Neural crest cell (in vitro differentiated cells): ENCODE measurements around the gene KCTD4. TPM values are rescaled to one million over a fixed set of nuclear protein-coding genes. Genes with fewer than 3 reads are reported as not detected.

Source experiments
- DNase-seq: peaks from one replicate; pipeline ENCODE4 v3.0.0; 2021; ENCODE audit warnings: low read depth, mixed read lengths, low spot score
- H3K27ac Mint-ChIP-seq: one replicate; pipeline ENCODE4 v1.8.0; 2021; ENCODE audit warnings: mild to moderate bottlenecking, mixed read lengths; ENCODE audit not compliant: unreplicated experiment
- H3K27me3 Mint-ChIP-seq: 2 replicates; pipeline ENCODE4 v1.8.0; 2021; ENCODE audit warnings: low read depth, mild to moderate bottlenecking, mixed read lengths
- H3K36me3 Mint-ChIP-seq: 2 replicates; pipeline ENCODE4 v1.8.0; 2021; ENCODE audit warnings: low read depth, mild to moderate bottlenecking, mixed read lengths
- H3K4me1 Mint-ChIP-seq: 2 replicates; pipeline ENCODE4 v1.8.0; 2021; ENCODE audit warnings: mixed read lengths
- H3K4me3 Mint-ChIP-seq: one replicate; pipeline ENCODE4 v1.8.0; 2021; ENCODE audit warnings: mild to moderate bottlenecking, mixed read lengths
- H3K9me3 Mint-ChIP-seq: 2 replicates; pipeline ENCODE4 v1.8.0; 2021; ENCODE audit warnings: mixed read lengths
- CTCF ChIP-seq: fragments of 200-600 bp; sonication (generic); conservative IDR thresholded peaks from 2 replicates; pipeline ENCODE4 v1.5.0; 2021; ENCODE audit warnings: antibody characterized with exemption, mild to moderate bottlenecking
- total RNA-seq: library from RNA; stranded (reverse); gene quantifications from 2 replicates; pipeline ENCODE4 v1.2.1, GENCODE V29; 2021

The KCTD4 gene
- total RNA-seq, 1 donor from 2014 or later, result not detected

GRCh38 chr13:45231305-45231704 is 30.5 kb upstream of the KCTD4 start:
- H3K9me3 Mint-ChIP-seq, result no peaks in the 10 kb centered on the region
- no peaks in the 10 kb centered on the region for H3K27me3 Mint-ChIP-seq
- TF ChIP-seq CTCF, result no peak
- no peak overlapping the region for H3K27ac Mint-ChIP-seq
- H3K4me3 Mint-ChIP-seq, result no peak overlapping the region
- H3K4me1 Mint-ChIP-seq, result no peaks in the 10 kb centered on the region
- H3K36me3 Mint-ChIP-seq, result no peaks in the 10 kb centered on the region
- DNase-seq, result no peak

- no peaks in the 10 kb centered on the region for H3K27me3 Mint-ChIP-seq
- H3K27ac Mint-ChIP-seq, result no peak overlapping the region
- no peaks in the 10 kb centered on the region for H3K4me1 Mint-ChIP-seq
- H3K36me3 Mint-ChIP-seq, result no peaks in the 10 kb centered on the region
- no peak for DNase-seq
- H3K4me3 Mint-ChIP-seq, result no peak overlapping the region
- no peak for TF ChIP-seq CTCF
- H3K9me3 Mint-ChIP-seq, result no peaks in the 10 kb centered on the region
Measured at GRCh38 chr13:45229172-45229571, 28.3 kb upstream of the KCTD4 start.

GRCh38 chr13:45228002-45228401 is 27.2 kb upstream of the KCTD4 start:
- no peak for TF ChIP-seq CTCF
- Mint-ChIP-seq H3K4me1 (no peaks in the 10 kb centered on the region), H3K9me3 (no peaks in the 10 kb centered on the region), H3K36me3 (no peaks in the 10 kb centered on the region), H3K27me3 (no peaks in the 10 kb centered on the region), H3K4me3 (no peak overlapping the region), H3K27ac (no peak overlapping the region)
- no peak for DNase-seq

GRCh38 chr13:45226024-45226423 is 25.2 kb upstream of the KCTD4 start:
- no peaks in the 10 kb centered on the region for H3K4me1 Mint-ChIP-seq
- H3K27ac Mint-ChIP-seq, result no peak overlapping the region
- H3K9me3 Mint-ChIP-seq, result no peaks in the 10 kb centered on the region
- H3K4me3 Mint-ChIP-seq, result no peak overlapping the region
- H3K27me3 Mint-ChIP-seq, result no peaks in the 10 kb centered on the region
- no peak for DNase-seq
- TF ChIP-seq CTCF, result no peak
- no peaks in the 10 kb centered on the region for H3K36me3 Mint-ChIP-seq

- DNase-seq, result no peak
- no peak for TF ChIP-seq CTCF
- Mint-ChIP-seq H3K27me3 (no peaks in the 10 kb centered on the region), H3K4me1 (no peaks in the 10 kb centered on the region), H3K36me3 (no peaks in the 10 kb centered on the region), H3K4me3 (no peak overlapping the region), H3K27ac (no peak overlapping the region), H3K9me3 (no peaks in the 10 kb centered on the region)
Measured at GRCh38 chr13:45225370-45225769, 24.5 kb upstream of the KCTD4 start.

GRCh38 chr13:45224176-45224575 is 23.3 kb upstream of the KCTD4 start:
- no peak for DNase-seq
- no peaks in the 10 kb centered on the region for H3K9me3 Mint-ChIP-seq
- no peaks in the 10 kb centered on the region for H3K27me3 Mint-ChIP-seq
- H3K4me3 Mint-ChIP-seq, result no peak overlapping the region
- H3K36me3 Mint-ChIP-seq, result no peaks in the 10 kb centered on the region
- no peak for TF ChIP-seq CTCF
- peaks cover 9% of the 10 kb centered on the region for H3K4me1 Mint-ChIP-seq
- H3K27ac Mint-ChIP-seq, result no peak overlapping the region
